Liver (tissue), 9 donors: ENCODE results near the gene SIPA1L3. TPM values are rescaled to one million over a fixed set of nuclear protein-coding genes. Genes with fewer than 3 reads are reported as not detected.

Source experiments
- DNase-seq: peaks from one replicate; pipeline ENCODE4 v3.0.0-alpha.2; 2017; ENCODE audit warnings: low spot score
- H3K27ac ChIP-seq, 2 donors: one replicate each; pipeline ENCODE4 v1.7.0; 2013; ENCODE audit warnings: inconsistent platforms in 2 of 2, low read length in 2 of 2, control low read depth in 1 of 2, low read depth in 1 of 2, mild to moderate bottlenecking in 1 of 2
- H3K27me3 ChIP-seq, 4 donors: one replicate each; pipeline versions ENCODE4 v1.6.1 to v1.7.0; 2013; ENCODE audit warnings: low read length in 3 of 4, inconsistent platforms in 1 of 4, mild to moderate bottlenecking in 1 of 4, moderate library complexity in 1 of 4; ENCODE audit not compliant: control insufficient read depth in 4 of 4, insufficient read depth in 4 of 4
- H3K36me3 ChIP-seq, 4 donors: one replicate each; pipeline versions ENCODE4 v1.6.1 to v1.7.0; 2013; ENCODE audit warnings: low read length in 3 of 4, mild to moderate bottlenecking in 3 of 4, low read depth in 1 of 4, moderate library complexity in 1 of 4; ENCODE audit not compliant: control insufficient read depth in 4 of 4, insufficient read depth in 3 of 4
- H3K4me1 ChIP-seq, 4 donors: one replicate each; pipeline versions ENCODE4 v1.6.1 to v1.7.0; 2013; ENCODE audit warnings: low read length in 3 of 4, mild to moderate bottlenecking in 3 of 4, moderate library complexity in 1 of 4; ENCODE audit not compliant: control insufficient read depth in 4 of 4, insufficient read depth in 4 of 4
- H3K4me3 ChIP-seq, 3 donors: one replicate each; pipeline versions ENCODE4 v1.6.1 to v1.7.0; 2013; ENCODE audit warnings: low read length in 3 of 3, control low read depth in 1 of 3, low read depth in 1 of 3, mild to moderate bottlenecking in 1 of 3
- H3K9ac ChIP-seq, 2 donors: one replicate each; pipeline ENCODE4 v1.7.0; 2013; ENCODE audit warnings: low read length in 2 of 2, mild to moderate bottlenecking in 2 of 2, moderate library complexity in 2 of 2, control low read depth in 1 of 2, low read depth in 1 of 2
- H3K9me3 ChIP-seq, 4 donors: one replicate each; pipeline versions ENCODE4 v1.6.1 to v1.7.0; 2013; ENCODE audit warnings: low read length in 3 of 4; ENCODE audit not compliant: control insufficient read depth in 4 of 4
- FOXA1 ChIP-seq: IDR thresholded peaks from 2 replicates; pipeline ENCODE4 v1.6.1; 2016; ENCODE audit warnings: antibody characterized with exemption
- FOXA2 ChIP-seq: IDR thresholded peaks from 2 replicates; pipeline ENCODE4 v1.6.1; 2016; ENCODE audit warnings: antibody characterized with exemption
- JUND ChIP-seq, 2 donors: IDR thresholded peaks; 2 replicates each; pipeline ENCODE4 v1.6.1; 2016; ENCODE audit warnings: antibody characterized with exemption in 2 of 2
- RAD21 ChIP-seq, 2 donors: IDR thresholded peaks; 2 replicates each; pipeline ENCODE4 v1.6.1; 2016; ENCODE audit warnings: antibody characterized with exemption in 2 of 2, mild to moderate bottlenecking in 2 of 2
- RXRA ChIP-seq, 2 donors: IDR thresholded peaks; 2 replicates each; pipeline ENCODE4 v1.6.1; 2017 to 2018; ENCODE audit warnings: antibody characterized with exemption in 2 of 2, mild to moderate bottlenecking in 1 of 2
- TAF1 ChIP-seq: conservative IDR thresholded peaks from 2 replicates; pipeline ENCODE4 v1.6.1; 2016; ENCODE audit warnings: antibody characterized with exemption, mild to moderate bottlenecking
- YY1 ChIP-seq: IDR thresholded peaks from 2 replicates; pipeline ENCODE4 v1.6.1; 2016; ENCODE audit warnings: antibody characterized with exemption, mild to moderate bottlenecking
- WGBS: extraction: QIAGEN DNeasy Blood & Tissue Kit; methylation state at CpG from one replicate; pipeline ENCODE4 v1.1.7; 2013; 5-methylcytosine and 5-hydroxymethylcytosine counted together
- polyA plus RNA-seq, 2 donors: library from polyadenylated mRNA; stranded (reverse) in 1 of 2; unstranded in 1 of 2; fragments of 200-250 nt in 1 of 2; fragments of >200 nt in 1 of 2; fragmentation: Nextera tagmentation in 1 of 2; extraction: Ambion mirVana in 1 of 2; gene quantifications; one replicate each; pipeline versions ENCODE4 v1.2.1 to v1.2.3, GENCODE V29; 2013 to 2015
- total RNA-seq, 2 donors: library from RNA; depleted of rRNA; stranded (reverse); fragments of >200 nt; gene quantifications; one replicate each; pipeline ENCODE4 v1.2.3, GENCODE V29; 2014
- TF ChIP-seq, protein P1 (sequence below): IDR thresholded peaks from 2 replicates; pipeline ENCODE4 v1.6.1; 2016; ENCODE audit warnings: antibody characterized with exemption
- TF ChIP-seq, protein P2 (sequence below): IDR thresholded peaks from 2 replicates; pipeline ENCODE4 v1.6.1; 2016; ENCODE audit warnings: antibody characterized with exemption
- TF ChIP-seq, protein P3 (sequence below): IDR thresholded peaks from 2 replicates; pipeline ENCODE4 v1.6.1; 2016; ENCODE audit warnings: antibody characterized with exemption, mild to moderate bottlenecking
- donor health status: healthy.
- donor health status: healthy.
- donor health status: healthy.
- donor health status: healthy.
- donor health status: healthy.

The SIPA1L3 gene
- total and polyA plus RNA-seq, 4 donors: 2.4 to 10.0 (median 4.4) TPM

DNA sequence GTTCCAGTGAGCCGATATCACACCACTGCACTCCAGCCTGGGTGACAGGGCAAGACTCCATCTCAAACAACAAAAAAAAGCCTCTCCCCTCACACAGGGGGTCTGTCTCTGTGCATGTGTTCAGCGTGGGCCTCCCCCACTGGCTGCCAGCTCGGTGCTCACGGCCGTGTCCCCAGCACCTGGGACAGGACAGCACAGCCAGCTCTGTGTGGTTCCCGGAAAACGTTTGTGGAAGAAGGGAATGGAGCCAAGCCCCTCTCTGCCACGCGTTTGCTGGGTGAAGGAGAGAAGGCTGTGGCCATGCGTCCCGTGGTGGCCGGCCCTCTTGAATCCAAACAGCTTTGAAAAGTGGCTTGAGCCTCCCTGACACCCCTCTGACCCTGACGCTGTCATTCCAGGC, 284.7 kb downstream of the SIPA1L3 start:
- peaks cover 0 to 4% (median under 1%) of the 10 kb centered on the region in 4 donors for H3K36me3 ChIP-seq
- no peak overlapping the region for H3K4me3 ChIP-seq
- 96% methylated on average over 13 of the region's 13 CpGs for WGBS
- no peak overlapping the region for H3K9ac ChIP-seq
- no peak for TF ChIP-seq JUND (IDR thresholded peaks at IDR 0.05)
- TF ChIP-seq YY1: no peak
- no peak for TF ChIP-seq FOXA1
- TF ChIP-seq, protein P1, sequence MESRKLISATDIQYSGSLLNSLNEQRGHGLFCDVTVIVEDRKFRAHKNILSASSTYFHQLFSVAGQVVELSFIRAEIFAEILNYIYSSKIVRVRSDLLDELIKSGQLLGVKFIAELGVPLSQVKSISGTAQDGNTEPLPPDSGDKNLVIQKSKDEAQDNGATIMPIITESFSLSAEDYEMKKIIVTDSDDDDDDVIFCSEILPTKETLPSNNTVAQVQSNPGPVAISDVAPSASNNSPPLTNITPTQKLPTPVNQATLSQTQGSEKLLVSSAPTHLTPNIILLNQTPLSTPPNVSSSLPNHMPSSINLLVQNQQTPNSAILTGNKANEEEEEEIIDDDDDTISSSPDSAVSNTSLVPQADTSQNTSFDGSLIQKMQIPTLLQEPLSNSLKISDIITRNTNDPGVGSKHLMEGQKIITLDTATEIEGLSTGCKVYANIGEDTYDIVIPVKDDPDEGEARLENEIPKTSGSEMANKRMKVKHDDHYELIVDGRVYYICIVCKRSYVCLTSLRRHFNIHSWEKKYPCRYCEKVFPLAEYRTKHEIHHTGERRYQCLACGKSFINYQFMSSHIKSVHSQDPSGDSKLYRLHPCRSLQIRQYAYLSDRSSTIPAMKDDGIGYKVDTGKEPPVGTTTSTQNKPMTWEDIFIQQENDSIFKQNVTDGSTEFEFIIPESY: no peak
- no peak for TF ChIP-seq FOXA2
- no peak for TF ChIP-seq RAD21 (IDR thresholded peaks at IDR 0.05)
- no peak for TF ChIP-seq TAF1
- TF ChIP-seq, protein P2, sequence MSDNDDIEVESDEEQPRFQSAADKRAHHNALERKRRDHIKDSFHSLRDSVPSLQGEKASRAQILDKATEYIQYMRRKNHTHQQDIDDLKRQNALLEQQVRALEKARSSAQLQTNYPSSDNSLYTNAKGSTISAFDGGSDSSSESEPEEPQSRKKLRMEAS: no peak
- no peak overlapping the region for H3K27ac ChIP-seq
- no peaks in the 10 kb centered on the region for H3K4me1 ChIP-seq
- no peak for DNase-seq
- H3K9me3 ChIP-seq: no peaks in the 10 kb centered on the region
- H3K27me3 ChIP-seq: no peaks in the 10 kb centered on the region

DNA sequence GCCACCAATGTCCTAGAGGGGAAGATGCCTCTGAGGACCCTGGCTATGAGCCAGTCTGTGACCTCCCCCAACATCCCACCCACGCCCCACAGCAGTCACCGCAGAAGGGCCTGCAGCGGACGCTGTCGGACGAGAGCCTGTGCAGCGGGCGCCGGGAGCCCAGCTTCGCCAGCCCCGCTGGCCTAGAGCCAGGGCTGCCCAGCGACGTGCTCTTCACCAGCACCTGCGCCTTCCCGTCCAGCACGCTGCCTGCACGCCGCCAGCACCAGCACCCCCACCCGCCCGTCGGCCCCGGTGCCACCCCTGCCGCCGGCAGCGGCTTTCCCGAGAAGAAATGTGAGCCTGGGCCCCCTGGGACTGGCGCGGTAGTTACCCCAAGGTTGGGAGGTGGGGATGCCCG, 286.4 kb downstream of the SIPA1L3 start:
- no peak overlapping the region for H3K9ac ChIP-seq
- no peaks in the 10 kb centered on the region for H3K27me3 ChIP-seq
- no peak overlapping the region for H3K27ac ChIP-seq
- no peak for TF ChIP-seq RXRA (IDR thresholded peaks at IDR 0.05)
- no peaks in the 10 kb centered on the region for H3K9me3 ChIP-seq
- H3K4me1 ChIP-seq: no peaks in the 10 kb centered on the region
- DNase-seq: no peak
- WGBS: 98% methylated on average over 29 of the region's 29 CpGs
- no peak overlapping the region for H3K4me3 ChIP-seq
- peaks cover 0 to 6% (median under 1%) of the 10 kb centered on the region in 4 donors for H3K36me3 ChIP-seq

DNA sequence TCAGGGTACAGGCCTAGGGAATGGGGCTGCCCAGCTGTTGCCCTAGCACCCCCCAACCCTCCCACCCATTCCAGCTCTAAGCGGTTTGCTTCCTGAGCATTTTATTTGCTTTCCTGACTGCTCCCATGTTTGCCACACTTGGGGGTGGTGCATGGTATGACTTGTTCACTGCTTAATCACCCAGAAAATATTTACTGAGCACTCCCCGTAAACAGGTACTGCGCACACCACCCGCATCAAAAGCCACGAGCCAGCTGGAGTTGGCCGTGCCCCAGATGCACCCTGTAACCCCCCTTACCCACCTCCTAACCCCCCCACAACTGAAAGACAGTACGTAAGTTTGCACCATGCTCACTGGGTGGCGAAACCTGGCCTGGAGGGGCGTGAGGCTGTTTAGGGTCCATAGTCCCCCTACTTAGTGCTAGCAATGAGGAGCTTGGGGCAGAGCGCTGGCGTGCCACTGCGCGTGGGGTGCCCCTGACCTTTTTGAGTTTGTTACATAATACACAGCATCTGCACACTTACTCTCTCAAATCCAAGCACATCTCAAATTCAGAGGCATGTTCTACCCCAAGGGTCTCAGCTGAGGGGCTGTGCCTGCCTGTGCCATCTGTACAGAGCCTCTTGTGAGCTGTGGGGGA, 287.2 kb downstream of the SIPA1L3 start:
- H3K4me3 ChIP-seq: no peak overlapping the region
- no peak overlapping the region for H3K27ac ChIP-seq
- 90% methylated on average over 13 of the region's 13 CpGs for WGBS
- no peaks in the 10 kb centered on the region for H3K9me3 ChIP-seq
- H3K4me1 ChIP-seq: no peaks in the 10 kb centered on the region
- H3K36me3 ChIP-seq: peaks cover 0 to 12% (median under 1%) of the 10 kb centered on the region in 4 donors
- no peak for DNase-seq
- no peak overlapping the region for H3K9ac ChIP-seq
- no peaks in the 10 kb centered on the region for H3K27me3 ChIP-seq
- TF ChIP-seq, protein P3, sequence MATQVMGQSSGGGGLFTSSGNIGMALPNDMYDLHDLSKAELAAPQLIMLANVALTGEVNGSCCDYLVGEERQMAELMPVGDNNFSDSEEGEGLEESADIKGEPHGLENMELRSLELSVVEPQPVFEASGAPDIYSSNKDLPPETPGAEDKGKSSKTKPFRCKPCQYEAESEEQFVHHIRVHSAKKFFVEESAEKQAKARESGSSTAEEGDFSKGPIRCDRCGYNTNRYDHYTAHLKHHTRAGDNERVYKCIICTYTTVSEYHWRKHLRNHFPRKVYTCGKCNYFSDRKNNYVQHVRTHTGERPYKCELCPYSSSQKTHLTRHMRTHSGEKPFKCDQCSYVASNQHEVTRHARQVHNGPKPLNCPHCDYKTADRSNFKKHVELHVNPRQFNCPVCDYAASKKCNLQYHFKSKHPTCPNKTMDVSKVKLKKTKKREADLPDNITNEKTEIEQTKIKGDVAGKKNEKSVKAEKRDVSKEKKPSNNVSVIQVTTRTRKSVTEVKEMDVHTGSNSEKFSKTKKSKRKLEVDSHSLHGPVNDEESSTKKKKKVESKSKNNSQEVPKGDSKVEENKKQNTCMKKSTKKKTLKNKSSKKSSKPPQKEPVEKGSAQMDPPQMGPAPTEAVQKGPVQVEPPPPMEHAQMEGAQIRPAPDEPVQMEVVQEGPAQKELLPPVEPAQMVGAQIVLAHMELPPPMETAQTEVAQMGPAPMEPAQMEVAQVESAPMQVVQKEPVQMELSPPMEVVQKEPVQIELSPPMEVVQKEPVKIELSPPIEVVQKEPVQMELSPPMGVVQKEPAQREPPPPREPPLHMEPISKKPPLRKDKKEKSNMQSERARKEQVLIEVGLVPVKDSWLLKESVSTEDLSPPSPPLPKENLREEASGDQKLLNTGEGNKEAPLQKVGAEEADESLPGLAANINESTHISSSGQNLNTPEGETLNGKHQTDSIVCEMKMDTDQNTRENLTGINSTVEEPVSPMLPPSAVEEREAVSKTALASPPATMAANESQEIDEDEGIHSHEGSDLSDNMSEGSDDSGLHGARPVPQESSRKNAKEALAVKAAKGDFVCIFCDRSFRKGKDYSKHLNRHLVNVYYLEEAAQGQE: no peak
- TF ChIP-seq FOXA1: no peak
